SK-N-SH treated with all-trans-retinoic acid at 6 μM for 48 hours (cell line): ENCODE measurements around the gene DTNBP1.
"Not testable (repeated sequence)": the region's sequence is repeated elsewhere in the genome, so short reads cannot be mapped to it uniquely, and the experiment has no call there.

Source experiments
- ATAC-seq: fragments of 200-7000 bp; cut with Tn5 transposase; 3 replicates; pipeline ENCODE4 v1.9.1; 2020; ENCODE audit warnings: mild to moderate bottlenecking, moderate library complexity
- ARNTL ChIP-seq: fragments of 450-650 bp; formaldehyde crosslinking; IDR thresholded peaks from 2 replicates; pipeline ENCODE4 v1.5.0; 2020; ENCODE audit warnings: low read depth, mild to moderate bottlenecking, moderate library complexity, borderline replicate concordance
- BACH2 ChIP-seq: fragments of 250-450 bp; sonication (Bioruptor Pico); IDR thresholded peaks from 2 replicates; pipeline ENCODE4 v1.9.0; 2021; ENCODE audit warnings: mild to moderate bottlenecking, borderline replicate concordance
- CSDC2 ChIP-seq: fragments of 250-450 bp; sonication (Bioruptor Pico); IDR thresholded peaks from 2 replicates; pipeline ENCODE4 v1.5.0; 2020; ENCODE audit warnings: mild to moderate bottlenecking, moderate library complexity
- ESRRG ChIP-seq: fragments of 250-450 bp; sonication (Bioruptor Pico); IDR thresholded peaks from 2 replicates; pipeline ENCODE4 v1.6.1; 2021; ENCODE audit warnings: mild to moderate bottlenecking
- GLIS3 ChIP-seq: fragments of 250-450 bp; sonication (Bioruptor Pico); IDR thresholded peaks from 2 replicates; pipeline ENCODE4 v1.5.0; 2020; ENCODE audit warnings: mild to moderate bottlenecking, moderate library complexity
- ISL1 ChIP-seq: fragments of 250-450 bp; sonication (Bioruptor Pico); IDR thresholded peaks from 2 replicates; pipeline ENCODE4 v2.1.2; 2022; ENCODE audit warnings: mild to moderate bottlenecking, moderate library complexity
- OSR1 ChIP-seq: fragments of 250-450 bp; sonication (Bioruptor Pico); IDR thresholded peaks from 2 replicates; pipeline ENCODE4 v1.8.0; 2022; ENCODE audit warnings: moderate library complexity, mild to moderate bottlenecking, inconsistent platforms
- PPARA ChIP-seq: fragments of 250-450 bp; sonication (Bioruptor Pico); IDR thresholded peaks from 2 replicates; pipeline ENCODE4 v1.5.0; 2020; ENCODE audit warnings: mild to moderate bottlenecking, borderline replicate concordance
- RARB ChIP-seq: fragments of 250-450 bp; sonication (Bioruptor Pico); IDR thresholded peaks from 2 replicates; pipeline ENCODE4 v1.8.0; 2021; ENCODE audit warnings: mild to moderate bottlenecking, moderate library complexity
- SNAI2 ChIP-seq: fragments of 250-450 bp; sonication (Bioruptor Pico); IDR thresholded peaks from 2 replicates; pipeline ENCODE4 v1.5.0; 2020; ENCODE audit warnings: mild to moderate bottlenecking, moderate library complexity
- TCF4 ChIP-seq: fragments of 250-450 bp; sonication (Bioruptor Pico); IDR thresholded peaks from 2 replicates; pipeline ENCODE4 v1.8.0; 2021; ENCODE audit warnings: mild to moderate bottlenecking, moderate library complexity, borderline replicate concordance
- TOX ChIP-seq: fragments of 250-450 bp; sonication (Bioruptor Pico); IDR thresholded peaks from 2 replicates; pipeline ENCODE4 v1.8.0; 2021; ENCODE audit warnings: mild to moderate bottlenecking, moderate library complexity, borderline replicate concordance
- ZC3H10 ChIP-seq: fragments of 250-450 bp; sonication (Bioruptor Pico); IDR thresholded peaks from 2 replicates; pipeline ENCODE4 v1.5.1; 2021; ENCODE audit warnings: mild to moderate bottlenecking, moderate library complexity
- ZFP3 ChIP-seq: fragments of 250-450 bp; sonication (Bioruptor Pico); IDR thresholded peaks from 2 replicates; pipeline ENCODE4 v1.5.0; 2020; ENCODE audit warnings: mild to moderate bottlenecking, moderate library complexity
- ZFP30 ChIP-seq: fragments of 450-650 bp; formaldehyde crosslinking; IDR thresholded peaks from 2 replicates; pipeline ENCODE4 v1.5.0; 2022; ENCODE audit warnings: mild to moderate bottlenecking, moderate library complexity
- ZNF565 ChIP-seq: fragments of 450-650 bp; formaldehyde crosslinking; conservative IDR thresholded peaks from 2 replicates; pipeline ENCODE4 v1.5.0; 2020; ENCODE audit warnings: low read depth, mild to moderate bottlenecking, moderate library complexity
- ZNF70 ChIP-seq: fragments of 450-650 bp; formaldehyde crosslinking; IDR thresholded peaks from 2 replicates; pipeline ENCODE4 v1.5.0; 2020; ENCODE audit warnings: mild to moderate bottlenecking, moderate library complexity
- ZNF8 ChIP-seq: fragments of 450-650 bp; formaldehyde crosslinking; IDR thresholded peaks from 2 replicates; pipeline ENCODE4 v1.5.0; 2020; ENCODE audit warnings: mild to moderate bottlenecking, moderate library complexity
- TF ChIP-seq, protein P1 (sequence below): fragments of 250-450 bp; sonication (Bioruptor Pico); IDR thresholded peaks from 2 replicates; pipeline ENCODE4 v1.8.0; 2020; ENCODE audit warnings: mild to moderate bottlenecking, moderate library complexity, borderline replicate concordance
- TF ChIP-seq, protein P2 (sequence below): fragments of 250-450 bp; sonication (Bioruptor Pico); IDR thresholded peaks from 2 replicates; pipeline ENCODE4 v1.5.0; 2020; ENCODE audit warnings: mild to moderate bottlenecking, moderate library complexity
- TF ChIP-seq, protein P3 (sequence below): fragments of 250-450 bp; sonication (Bioruptor Pico); IDR thresholded peaks from 2 replicates; pipeline ENCODE4 v1.5.1; 2020; ENCODE audit warnings: low read depth, mild to moderate bottlenecking, moderate library complexity
- TF ChIP-seq, protein P4 (sequence below): fragments of 250-450 bp; sonication (Bioruptor Pico); IDR thresholded peaks from 2 replicates; pipeline ENCODE4 v1.5.1; 2021; ENCODE audit warnings: mild to moderate bottlenecking, moderate library complexity

The DTNBP1 gene

DNA sequence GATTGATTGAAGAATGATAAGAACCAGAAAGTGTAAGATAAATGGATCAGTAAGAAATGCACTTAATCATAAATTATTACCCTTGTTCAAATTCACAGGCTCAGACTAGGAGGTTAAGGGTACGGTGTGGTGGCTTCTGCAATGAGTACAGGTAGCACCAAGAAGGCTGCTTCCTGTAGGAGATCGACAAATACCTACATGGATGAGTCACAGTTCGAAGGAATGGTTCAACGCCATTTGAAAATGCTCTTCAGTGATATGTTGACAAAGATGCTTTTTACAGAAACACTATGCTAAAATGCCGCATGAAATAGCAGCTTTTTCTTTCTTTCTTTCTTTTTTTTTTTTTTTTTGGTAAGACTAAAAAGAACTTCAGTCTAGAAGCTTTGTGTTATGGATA, 116.2 kb downstream of the DTNBP1 start (continued):
- no peak for TF ChIP-seq TCF4

DNA sequence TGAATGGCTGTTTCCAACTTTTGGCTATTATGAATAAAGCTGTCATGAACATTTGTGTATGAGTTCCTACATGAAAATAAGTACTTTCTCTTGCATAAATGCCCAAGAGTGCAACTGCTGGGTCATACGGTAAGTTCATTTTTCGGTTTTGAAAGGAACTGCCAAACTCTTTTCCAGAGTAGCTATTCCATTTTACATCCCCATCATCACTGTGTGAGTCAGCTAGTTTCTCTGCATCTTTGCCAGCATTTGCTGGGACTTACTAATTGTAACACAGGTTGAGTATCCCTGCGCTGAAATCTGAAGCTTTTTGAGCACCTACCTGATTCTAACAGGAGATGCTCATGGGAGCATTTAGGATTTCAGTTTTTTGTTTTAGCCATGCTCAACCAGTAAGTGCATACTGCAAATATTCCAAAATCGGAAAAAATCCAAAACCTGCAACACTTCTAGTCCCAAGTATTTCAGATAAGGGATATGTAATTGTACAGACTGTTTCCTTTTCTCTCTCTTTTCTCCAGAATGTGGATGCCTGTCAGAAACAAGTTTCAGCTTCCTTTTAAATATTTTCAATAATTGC, 118.4 kb downstream of the DTNBP1 start:
- TF ChIP-seq ISL1 (CRISPR knock-in tag) (no peak), TOX (CRISPR knock-in tag) (no peak), ZNF8 (CRISPR knock-in tag) (no peak), BACH2 (CRISPR knock-in tag) (no peak)
- TF ChIP-seq, all 23 proteins: peak for 0
- no peak for ATAC-seq

DNA sequence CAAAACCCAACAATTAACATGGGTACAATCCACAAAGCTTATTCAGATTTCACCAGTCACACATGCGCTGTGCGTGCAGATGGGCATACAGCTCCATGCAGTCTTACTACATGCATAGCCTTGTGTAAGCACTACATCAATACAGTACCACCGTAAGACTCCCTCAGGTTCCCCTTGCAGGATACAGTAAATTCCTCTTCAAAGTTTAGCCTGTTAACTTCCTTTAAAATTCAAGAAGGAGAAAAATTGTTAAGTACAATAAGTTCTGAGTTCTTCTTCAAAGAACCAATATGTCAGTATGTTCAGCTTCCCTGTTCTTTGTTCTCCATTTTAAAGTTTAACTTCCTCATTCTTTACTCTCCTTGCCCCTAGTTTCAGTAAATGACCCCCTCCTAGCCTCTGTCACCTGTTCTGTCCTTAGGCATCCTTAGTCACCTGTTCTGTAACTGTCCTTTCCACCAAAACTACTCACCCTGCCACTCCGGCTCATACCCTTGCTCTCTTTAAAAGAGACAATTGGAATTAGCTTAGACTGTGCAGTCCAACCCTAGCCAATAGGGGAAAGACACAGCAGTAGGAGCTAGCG, 119.4 kb downstream of the DTNBP1 start:
- ATAC-seq = not testable (repeated sequence)

DNA sequence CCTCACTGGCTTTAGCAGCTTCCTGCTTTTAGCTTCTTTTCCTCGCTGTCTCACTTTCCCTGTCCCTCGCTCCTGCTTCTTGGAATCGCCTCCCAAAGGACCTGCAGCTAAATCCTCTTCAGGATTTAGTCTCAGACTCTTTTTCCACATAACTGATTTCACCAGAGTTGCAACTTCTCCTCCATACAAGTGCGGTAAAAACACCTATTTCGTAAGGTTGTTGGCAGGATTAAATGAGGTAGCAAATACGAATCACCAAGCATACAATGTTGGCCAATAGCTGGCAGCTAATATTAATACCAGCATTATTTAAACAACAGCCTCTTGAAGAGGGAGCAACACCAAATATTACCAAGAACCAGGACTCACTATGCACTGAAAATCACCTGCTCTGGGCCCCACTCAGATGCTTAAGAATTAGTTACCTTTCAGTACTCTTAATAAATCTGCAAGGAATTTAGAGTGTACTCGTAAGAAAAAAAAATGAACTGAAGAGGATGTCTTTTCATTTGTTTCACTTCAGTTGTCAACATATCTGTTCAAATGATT, 123.0 kb downstream of the DTNBP1 start:
- no peak for ATAC-seq
- TF ChIP-seq ARNTL (CRISPR knock-in tag) = no peak
- TF ChIP-seq, protein P1, sequence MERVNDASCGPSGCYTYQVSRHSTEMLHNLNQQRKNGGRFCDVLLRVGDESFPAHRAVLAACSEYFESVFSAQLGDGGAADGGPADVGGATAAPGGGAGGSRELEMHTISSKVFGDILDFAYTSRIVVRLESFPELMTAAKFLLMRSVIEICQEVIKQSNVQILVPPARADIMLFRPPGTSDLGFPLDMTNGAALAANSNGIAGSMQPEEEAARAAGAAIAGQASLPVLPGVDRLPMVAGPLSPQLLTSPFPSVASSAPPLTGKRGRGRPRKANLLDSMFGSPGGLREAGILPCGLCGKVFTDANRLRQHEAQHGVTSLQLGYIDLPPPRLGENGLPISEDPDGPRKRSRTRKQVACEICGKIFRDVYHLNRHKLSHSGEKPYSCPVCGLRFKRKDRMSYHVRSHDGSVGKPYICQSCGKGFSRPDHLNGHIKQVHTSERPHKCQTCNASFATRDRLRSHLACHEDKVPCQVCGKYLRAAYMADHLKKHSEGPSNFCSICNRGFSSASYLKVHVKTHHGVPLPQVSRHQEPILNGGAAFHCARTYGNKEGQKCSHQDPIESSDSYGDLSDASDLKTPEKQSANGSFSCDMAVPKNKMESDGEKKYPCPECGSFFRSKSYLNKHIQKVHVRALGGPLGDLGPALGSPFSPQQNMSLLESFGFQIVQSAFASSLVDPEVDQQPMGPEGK (CRISPR knock-in tag) = no peak
- no peak for TF ChIP-seq ISL1 (CRISPR knock-in tag)
- TF ChIP-seq CSDC2 (CRISPR knock-in tag) = no peak
- TF ChIP-seq ESRRG (CRISPR knock-in tag) = no peak
- TF ChIP-seq, protein P2, sequence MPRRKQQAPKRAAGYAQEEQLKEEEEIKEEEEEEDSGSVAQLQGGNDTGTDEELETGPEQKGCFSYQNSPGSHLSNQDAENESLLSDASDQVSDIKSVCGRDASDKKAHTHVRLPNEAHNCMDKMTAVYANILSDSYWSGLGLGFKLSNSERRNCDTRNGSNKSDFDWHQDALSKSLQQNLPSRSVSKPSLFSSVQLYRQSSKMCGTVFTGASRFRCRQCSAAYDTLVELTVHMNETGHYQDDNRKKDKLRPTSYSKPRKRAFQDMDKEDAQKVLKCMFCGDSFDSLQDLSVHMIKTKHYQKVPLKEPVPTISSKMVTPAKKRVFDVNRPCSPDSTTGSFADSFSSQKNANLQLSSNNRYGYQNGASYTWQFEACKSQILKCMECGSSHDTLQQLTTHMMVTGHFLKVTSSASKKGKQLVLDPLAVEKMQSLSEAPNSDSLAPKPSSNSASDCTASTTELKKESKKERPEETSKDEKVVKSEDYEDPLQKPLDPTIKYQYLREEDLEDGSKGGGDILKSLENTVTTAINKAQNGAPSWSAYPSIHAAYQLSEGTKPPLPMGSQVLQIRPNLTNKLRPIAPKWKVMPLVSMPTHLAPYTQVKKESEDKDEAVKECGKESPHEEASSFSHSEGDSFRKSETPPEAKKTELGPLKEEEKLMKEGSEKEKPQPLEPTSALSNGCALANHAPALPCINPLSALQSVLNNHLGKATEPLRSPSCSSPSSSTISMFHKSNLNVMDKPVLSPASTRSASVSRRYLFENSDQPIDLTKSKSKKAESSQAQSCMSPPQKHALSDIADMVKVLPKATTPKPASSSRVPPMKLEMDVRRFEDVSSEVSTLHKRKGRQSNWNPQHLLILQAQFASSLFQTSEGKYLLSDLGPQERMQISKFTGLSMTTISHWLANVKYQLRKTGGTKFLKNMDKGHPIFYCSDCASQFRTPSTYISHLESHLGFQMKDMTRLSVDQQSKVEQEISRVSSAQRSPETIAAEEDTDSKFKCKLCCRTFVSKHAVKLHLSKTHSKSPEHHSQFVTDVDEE (CRISPR knock-in tag) = no peak
- no peak for TF ChIP-seq BACH2 (CRISPR knock-in tag)
- no peak for TF ChIP-seq ZFP30 (CRISPR knock-in tag)
- no peak for TF ChIP-seq SNAI2
- no peak for TF ChIP-seq PPARA (CRISPR knock-in tag)
- TF ChIP-seq ZC3H10 (CRISPR knock-in tag) = no peak
- no peak for TF ChIP-seq ZNF565 (CRISPR knock-in tag)
- TF ChIP-seq, all 23 proteins: peak for 0

DNA sequence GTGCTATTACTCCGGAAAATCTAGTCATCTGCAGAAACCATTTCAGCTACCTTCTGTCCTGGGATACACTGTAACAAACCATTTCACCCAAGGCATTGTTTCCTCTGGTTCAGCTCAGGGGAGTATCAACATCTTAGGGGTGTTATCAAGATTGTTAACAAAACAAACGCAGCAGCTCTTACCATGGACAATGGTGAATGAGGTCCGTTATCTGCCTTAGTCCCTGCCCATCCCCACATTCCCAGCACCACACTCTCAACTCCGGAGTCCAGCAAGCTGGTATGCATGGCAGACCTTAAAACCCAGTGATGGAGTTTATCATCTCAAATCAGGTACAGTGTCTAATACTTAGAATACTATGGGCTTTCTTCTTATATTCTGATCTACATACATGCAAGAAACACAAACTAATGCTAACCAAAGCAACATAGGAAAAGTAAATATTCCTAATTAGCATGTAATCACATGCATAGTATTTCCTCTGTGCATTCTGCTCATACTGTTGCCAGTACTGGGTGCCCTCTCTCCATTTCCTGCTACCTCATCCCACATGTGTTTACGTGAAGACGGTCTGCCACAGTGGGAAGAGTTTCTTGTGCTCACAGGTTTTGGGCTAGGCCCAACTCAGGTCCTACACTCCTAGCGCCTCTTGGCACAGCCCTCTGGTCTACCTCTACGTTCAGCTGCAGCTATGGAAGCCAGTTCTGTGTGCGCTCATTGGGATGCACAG, 123.9 kb downstream of the DTNBP1 start:
- TF ChIP-seq ZFP30 (CRISPR knock-in tag) (no peak), RARB (CRISPR knock-in tag) (no peak), GLIS3 (CRISPR knock-in tag) (no peak), CSDC2 (CRISPR knock-in tag) (no peak), PPARA (CRISPR knock-in tag) (no peak), ZNF8 (CRISPR knock-in tag) (no peak), ESRRG (CRISPR knock-in tag) (no peak), SNAI2 (no peak), TOX (CRISPR knock-in tag) (no peak), ZNF70 (CRISPR knock-in tag) (no peak), OSR1 (no peak), ZFP3 (CRISPR knock-in tag) (no peak), ZNF565 (CRISPR knock-in tag) (no peak)
- TF ChIP-seq, protein P3, sequence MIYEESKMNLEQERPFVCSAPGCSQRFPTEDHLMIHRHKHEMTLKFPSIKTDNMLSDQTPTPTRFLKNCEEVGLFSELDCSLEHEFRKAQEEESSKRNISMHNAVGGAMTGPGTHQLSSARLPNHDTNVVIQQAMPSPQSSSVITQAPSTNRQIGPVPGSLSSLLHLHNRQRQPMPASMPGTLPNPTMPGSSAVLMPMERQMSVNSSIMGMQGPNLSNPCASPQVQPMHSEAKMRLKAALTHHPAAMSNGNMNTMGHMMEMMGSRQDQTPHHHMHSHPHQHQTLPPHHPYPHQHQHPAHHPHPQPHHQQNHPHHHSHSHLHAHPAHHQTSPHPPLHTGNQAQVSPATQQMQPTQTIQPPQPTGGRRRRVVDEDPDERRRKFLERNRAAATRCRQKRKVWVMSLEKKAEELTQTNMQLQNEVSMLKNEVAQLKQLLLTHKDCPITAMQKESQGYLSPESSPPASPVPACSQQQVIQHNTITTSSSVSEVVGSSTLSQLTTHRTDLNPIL (CRISPR knock-in tag) = no peak
- TF ChIP-seq, protein P1 (CRISPR knock-in tag) = no peak
- TF ChIP-seq, protein P4, sequence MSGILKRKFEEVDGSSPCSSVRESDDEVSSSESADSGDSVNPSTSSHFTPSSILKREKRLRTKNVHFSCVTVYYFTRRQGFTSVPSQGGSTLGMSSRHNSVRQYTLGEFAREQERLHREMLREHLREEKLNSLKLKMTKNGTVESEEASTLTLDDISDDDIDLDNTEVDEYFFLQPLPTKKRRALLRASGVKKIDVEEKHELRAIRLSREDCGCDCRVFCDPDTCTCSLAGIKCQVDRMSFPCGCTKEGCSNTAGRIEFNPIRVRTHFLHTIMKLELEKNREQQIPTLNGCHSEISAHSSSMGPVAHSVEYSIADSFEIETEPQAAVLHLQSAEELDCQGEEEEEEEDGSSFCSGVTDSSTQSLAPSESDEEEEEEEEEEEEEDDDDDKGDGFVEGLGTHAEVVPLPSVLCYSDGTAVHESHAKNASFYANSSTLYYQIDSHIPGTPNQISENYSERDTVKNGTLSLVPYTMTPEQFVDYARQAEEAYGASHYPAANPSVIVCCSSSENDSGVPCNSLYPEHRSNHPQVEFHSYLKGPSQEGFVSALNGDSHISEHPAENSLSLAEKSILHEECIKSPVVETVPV (CRISPR knock-in tag) = no peak
- TF ChIP-seq, all 23 proteins: peak for 0
- ATAC-seq = no peak
